ENCODE results near the gene SH2D2A. TPM values are rescaled to one million over a fixed set of nuclear protein-coding genes. Genes with fewer than 3 reads are reported as not detected.

The SH2D2A gene
- total RNA-seq, 2 donors from 2014 or later, result 0.81 to 1.1 TPM

- no peaks in the 10 kb centered on the region for H3K27me3 ChIP-seq (replicated peaks; ENCODE audit: insufficient read depth)
- no peak overlapping the region for H3K4me3 ChIP-seq
- DNase-seq (ENCODE audit: low spot score) (no peak), ATAC-seq (ENCODE audit: insufficient number of reproducible peaks, low FRiP score, low read depth) (no peak)
- H3K4me1 ChIP-seq (ENCODE audit: control insufficient read depth in 1 of 2, low read depth in 2 of 2), result peaks cover 15 to 69% of the 10 kb centered on the region in 2 donors
- no peak for TF ChIP-seq CTCF (IDR thresholded peaks at IDR 0.05)
- H3K36me3 ChIP-seq, result no peaks in the 10 kb centered on the region
- no peak overlapping the region for H3K27ac ChIP-seq
- no peaks in the 10 kb centered on the region for H3K9me3 ChIP-seq
These were observed 43.7 kb downstream of the SH2D2A start for GRCh38 chr1:156772728-156773497.

- peaks cover 12 to 63% of the 10 kb centered on the region in 2 donors for H3K4me1 ChIP-seq (ENCODE audit: control insufficient read depth in 1 of 2, low read depth in 2 of 2)
- no peaks in the 10 kb centered on the region for H3K36me3 ChIP-seq
- ATAC-seq (ENCODE audit: insufficient number of reproducible peaks, low FRiP score, low read depth), result no peak
- H3K27me3 ChIP-seq (replicated peaks; ENCODE audit: insufficient read depth), result no peaks in the 10 kb centered on the region
- DNase-seq (ENCODE audit: low spot score), result no peak
- TF ChIP-seq CTCF (IDR thresholded peaks at IDR 0.05), result peak; percentile 20
- no peak overlapping the region for H3K27ac ChIP-seq
- H3K4me3 ChIP-seq, result no peak overlapping the region
- no peaks in the 10 kb centered on the region for H3K9me3 ChIP-seq
These were observed 44.4 kb downstream of the SH2D2A start for GRCh38 chr1:156772222-156772621.

- Histone ChIP-seq H3K9me3 (no peaks in the 10 kb centered on the region), H3K4me3 (peak overlapping the region; percentile 93), H3K27me3 (replicated peaks; ENCODE audit: insufficient read depth) (no peaks in the 10 kb centered on the region), H3K4me1 (ENCODE audit: control insufficient read depth in 1 of 2, low read depth in 2 of 2) (peaks cover 17 to 57% of the 10 kb centered on the region in 2 donors), H3K27ac (no peak overlapping the region), H3K36me3 (no peaks in the 10 kb centered on the region)
- ATAC-seq (ENCODE audit: insufficient number of reproducible peaks, low FRiP score, low read depth) (no peak), DNase-seq (ENCODE audit: low spot score) (no peak)
- TF ChIP-seq CTCF (IDR thresholded peaks at IDR 0.05), result no peak
These were observed 47.9 kb downstream of the SH2D2A start for GRCh38 chr1:156768610-156769295.

- DNase-seq (ENCODE audit: low spot score) (no peak), ATAC-seq (ENCODE audit: insufficient number of reproducible peaks, low FRiP score, low read depth) (no peak)
- peak overlapping the region; percentile 93 for H3K4me3 ChIP-seq
- peaks cover 17 to 50% of the 10 kb centered on the region in 2 donors for H3K4me1 ChIP-seq (ENCODE audit: control insufficient read depth in 1 of 2, low read depth in 2 of 2)
- peak overlapping the region; percentile 89 to 94 for H3K27ac ChIP-seq
- H3K36me3 ChIP-seq, result no peaks in the 10 kb centered on the region
- H3K9me3 ChIP-seq, result no peaks in the 10 kb centered on the region
- no peak for TF ChIP-seq CTCF (IDR thresholded peaks at IDR 0.05)
- no peaks in the 10 kb centered on the region for H3K27me3 ChIP-seq (replicated peaks; ENCODE audit: insufficient read depth)
These were observed 48.6 kb downstream of the SH2D2A start for GRCh38 chr1:156767879-156768604.

Data from thoracic aorta (tissue), 2 donors.